Medulla oblongata (tissue), 1 donor: ENCODE data around the gene HGFAC.

Experiments
- DNase-seq: peaks from one replicate; pipeline ENCODE4 v3.0.0-alpha.2; 2015; ENCODE audit errors: extremely low spot score

HGFAC gene

DNA sequence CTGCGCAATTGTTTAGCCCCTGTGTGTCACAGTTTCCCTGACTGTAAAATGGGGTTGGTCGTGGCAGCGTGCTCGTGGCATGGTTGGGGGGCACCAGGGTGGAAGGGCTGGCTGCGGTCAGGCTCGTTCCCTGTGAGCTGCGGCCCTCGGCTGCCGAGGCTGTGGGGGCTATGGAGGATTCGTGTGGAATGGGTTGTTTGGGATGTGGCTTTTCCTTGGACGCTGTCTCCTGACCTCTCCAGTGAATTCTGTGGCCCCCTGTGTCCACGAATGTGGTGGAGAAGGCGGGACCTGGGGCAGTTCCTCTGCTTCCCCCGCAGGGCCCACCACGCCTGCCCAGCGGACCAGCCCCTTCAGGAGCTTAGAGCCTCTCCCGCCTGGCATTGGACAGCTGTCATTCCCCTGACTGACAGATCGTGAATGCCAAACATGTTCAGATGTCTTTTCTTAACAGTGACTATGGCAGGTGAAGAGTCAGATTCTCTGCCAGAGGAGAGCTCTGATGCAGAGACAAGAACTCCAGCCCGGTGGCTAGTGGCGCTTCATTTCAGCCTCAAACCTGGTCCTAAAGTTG, 17.2 kb upstream of the HGFAC start:
- no peak for DNase-seq

DNA sequence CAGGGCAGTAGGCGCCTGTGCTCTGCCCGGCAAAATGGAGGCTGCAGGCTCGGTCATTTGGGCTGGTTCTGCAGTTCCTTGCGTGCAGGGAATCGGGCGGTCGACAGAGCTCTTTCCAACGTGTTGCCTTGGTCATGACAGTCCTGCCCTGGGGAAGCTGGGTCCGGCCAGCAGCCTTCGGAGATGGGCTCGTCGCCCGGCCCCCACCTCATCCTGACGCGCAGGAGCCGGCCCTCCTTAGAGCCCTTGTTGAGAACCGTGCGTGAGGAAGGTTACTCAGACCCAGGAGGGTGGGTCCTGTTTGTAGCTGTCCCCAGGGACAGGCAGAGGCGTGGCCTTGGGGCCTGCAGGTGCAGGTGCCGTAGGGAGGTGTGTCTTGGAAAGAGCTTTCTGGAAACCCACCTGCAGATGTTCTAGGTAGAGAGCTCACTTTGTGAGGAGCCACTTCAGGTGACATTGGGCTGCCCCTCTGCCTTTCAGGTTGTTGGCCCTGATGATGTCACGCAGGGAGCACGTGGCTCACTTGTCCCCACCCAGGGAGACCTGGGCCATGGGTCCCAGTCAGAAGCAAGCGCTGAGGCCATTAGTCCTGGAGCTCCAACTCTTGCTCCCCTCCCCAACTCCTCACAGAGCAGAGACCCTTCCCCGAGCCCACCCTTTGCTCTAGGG, 15.2 kb upstream of the HGFAC start:
- DNase-seq: no peak

DNA sequence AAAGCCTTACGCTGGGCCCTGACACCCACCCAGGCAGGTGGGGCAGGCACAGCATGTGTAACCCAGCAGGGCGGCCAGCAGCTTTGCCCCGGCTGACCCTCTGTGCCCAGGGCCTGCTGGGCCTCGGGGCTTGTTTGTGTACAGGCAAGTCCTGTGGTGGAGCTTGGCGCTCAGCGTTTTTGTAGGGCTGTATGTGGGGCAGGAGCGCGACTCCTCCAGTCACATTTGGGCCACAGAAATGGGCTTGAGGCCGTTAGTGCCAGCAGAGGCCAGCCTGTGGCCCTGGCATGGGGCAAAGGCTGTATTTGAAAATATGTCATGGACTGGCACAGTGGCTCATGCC, 14.7 kb upstream of the HGFAC start:
- DNase-seq: no peak

DNA sequence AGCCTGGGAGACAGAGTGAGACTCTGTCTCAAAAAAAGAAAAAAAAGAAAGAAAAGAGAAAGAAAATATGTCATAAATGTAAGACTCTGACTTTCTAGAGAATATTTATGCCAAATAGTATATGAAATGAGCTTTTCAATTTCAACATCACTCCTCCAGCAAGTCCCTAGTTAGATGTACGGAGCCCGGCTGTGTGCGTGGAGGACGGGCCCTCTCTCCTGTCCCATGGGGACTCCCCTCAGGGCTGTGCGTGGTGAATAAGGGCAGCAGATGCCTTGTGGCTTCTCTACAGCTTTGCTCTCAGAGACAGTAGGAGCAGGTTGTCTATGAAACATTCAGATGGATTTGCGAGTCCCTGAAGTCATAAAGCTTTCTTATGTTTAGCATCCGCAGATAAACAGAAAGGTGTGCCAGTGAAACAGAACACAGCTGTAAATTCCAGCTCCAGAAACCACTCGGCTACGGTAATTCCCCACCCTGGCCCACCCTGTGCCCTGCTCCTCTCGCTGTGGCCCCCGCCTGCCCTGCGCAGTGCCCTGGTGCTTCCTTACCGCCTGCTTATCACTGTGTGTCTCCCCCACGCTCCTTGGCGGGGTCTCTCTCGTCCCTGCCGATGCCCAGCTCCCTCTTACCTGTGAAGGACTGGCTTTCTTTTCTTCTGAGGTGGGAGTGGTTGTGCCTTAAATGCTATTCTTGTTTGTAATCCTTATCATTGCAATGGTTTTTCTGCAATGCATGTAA, 13.9 kb upstream of the HGFAC start:
- no peak for DNase-seq

DNA sequence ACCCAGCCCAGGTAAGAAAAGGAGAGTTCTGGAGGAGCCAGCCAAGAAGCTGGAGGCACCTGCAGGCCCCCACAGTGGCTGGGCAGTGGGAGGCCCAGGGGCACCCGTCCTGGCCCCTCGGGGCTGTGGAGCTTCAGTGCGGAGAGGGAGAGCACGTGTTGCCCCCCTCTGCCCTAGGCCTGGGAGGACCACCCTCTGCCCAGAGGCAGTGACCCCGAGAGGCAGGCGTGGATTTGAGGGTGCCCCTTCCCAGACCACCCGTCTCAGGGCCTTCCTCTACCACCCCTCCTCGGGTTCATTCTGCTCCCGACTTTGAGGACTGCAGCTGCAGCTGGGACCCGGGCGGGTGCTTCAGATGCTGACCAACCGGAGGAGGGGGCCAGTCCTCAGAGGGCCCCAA, 12.1 kb upstream of the HGFAC start:
- DNase-seq: no peak

DNA sequence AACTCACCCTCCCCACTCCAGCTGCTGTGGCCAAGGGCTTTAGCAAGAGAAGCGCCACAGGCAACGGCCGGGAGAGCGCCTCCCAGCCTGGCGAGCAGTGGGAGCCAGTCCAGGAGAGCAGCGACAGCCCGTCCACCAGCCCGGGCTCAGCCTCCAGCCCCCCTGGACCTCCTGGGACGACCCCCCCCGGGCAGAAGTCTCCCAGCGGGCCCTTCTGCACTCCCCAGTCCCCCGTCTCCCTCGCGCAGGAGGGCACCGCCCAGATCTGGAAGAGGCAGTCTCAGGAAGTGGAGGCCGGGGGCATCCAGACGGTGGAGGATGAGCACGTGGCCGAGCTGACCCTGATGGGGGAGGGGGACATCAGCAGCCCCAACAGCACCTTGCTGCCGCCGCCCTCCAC, 11.2 kb upstream of the HGFAC start:
- DNase-seq: no peak

DNA sequence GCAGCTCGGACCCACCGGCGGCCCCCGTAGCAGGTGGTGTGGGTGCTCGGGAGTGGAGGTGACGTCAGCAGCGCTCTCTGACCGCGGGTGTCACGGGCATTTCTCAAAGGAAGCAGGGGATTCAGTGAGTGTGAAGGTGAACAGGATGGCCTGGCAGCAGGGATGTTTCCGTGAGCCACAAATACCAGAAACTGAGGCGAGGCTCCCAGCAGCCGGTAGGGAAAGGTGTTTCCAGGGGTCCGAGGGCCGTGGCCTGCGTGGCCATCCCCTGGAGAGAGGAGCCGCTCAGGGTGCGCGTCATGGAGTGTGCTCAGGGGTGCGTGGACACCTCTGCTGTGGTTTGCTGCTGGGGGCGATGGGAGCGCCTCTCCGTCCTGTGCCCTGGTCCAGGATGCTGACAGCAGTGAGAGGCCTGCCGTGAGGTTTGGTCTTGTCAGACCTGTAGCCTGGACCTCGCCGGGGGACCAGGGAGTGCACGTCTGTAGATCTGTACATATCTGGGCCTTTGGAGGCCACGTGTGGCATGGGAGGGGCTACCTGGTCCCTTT, 10.2 kb upstream of the HGFAC start:
- DNase-seq: no peak

DNA sequence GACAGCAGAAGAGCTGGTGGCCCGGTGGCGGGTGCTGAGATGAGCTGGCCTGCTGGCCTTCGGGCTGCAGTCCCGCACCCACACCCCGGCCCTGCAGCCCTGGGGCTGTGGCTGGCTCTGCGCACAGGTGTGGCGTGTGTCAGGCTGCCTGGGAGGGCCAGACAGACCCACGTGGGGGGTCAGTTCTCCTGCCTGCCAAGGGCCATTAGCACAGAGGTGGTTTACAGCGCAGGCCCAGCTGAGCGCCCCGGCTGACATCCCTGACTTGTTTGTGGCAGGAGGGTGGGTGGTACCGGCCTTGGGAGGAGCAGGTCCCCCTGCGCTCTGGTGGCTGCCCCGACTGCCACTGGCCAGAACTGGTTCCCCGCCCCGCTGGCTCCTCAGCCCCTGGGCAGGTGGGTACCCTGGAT, 9.4 kb upstream of the HGFAC start:
- no peak for DNase-seq

DNA sequence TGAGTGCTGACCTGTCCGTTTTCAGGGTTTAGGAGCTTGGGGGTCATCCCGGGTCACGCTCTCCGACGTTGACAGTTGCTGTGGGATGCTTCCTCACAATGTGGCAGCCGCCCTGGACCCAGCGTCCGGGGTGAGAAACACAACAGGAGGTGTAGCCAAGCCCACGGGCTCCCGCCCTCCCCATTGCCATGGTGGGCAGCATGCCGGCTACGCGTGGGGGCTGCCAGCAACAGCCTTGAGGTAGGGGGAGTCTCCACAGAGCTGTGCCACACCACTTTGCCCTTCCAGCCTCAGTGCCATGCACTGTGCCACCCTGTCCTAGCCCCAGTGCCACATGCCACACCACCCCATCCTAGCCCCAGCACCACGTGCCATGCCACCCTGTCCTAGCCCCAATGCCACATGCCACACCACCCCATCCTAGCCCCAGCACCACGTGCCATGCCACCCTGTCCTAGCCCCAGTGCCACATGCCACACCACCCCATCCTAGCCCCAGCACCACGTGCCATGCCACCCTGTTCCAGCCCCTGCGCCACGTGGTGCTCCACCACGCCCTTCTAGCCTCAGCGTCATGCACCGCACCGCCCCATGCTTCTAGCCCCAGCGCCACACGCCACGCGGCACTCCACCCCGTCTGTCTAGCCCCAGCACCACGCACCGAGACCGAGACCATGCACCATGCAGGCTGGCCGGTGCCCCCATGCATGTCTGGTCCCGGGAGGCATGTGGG, 8.5 kb upstream of the HGFAC start:
- DNase-seq: no peak

DNA sequence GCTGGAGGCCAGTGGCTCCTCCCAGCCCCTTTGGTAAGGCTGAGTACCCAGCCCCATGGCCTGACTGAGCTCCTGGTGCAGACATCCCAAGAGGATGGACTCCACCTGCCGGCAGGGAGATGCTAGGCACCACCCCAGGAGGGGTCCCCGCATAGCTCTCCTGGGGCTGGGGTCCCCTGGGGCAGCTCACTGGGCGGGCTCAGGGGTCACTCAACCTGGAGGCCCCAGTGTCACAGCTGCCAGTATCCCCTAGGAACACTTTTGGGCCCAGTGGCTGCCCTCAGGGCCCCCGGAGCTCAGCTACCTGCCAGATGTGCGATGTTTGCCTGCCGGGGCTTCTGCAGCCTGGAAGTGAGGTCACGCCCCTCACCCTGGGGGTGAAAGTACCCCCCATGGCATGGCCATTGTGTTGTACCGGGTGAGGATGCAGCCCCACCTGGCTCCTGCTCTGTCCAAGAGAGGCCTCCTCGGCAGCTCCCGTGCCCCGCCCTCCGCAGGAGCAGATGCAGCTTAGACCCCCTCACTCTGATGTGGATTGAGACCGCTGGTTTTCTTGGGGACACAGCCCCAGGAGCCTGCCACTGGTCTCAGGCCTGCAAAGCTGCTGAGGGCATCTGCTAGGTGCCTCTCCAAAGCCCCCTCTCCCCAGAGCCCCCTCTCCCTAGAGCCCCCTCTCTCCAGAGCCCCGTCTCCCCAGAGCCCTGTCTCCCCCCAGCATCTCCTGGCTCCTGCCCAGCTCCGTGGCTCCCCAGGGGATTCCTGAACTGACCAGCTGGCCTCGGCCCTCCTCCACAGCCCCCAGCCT, 6.7 kb upstream of the HGFAC start:
- DNase-seq: no peak

DNA sequence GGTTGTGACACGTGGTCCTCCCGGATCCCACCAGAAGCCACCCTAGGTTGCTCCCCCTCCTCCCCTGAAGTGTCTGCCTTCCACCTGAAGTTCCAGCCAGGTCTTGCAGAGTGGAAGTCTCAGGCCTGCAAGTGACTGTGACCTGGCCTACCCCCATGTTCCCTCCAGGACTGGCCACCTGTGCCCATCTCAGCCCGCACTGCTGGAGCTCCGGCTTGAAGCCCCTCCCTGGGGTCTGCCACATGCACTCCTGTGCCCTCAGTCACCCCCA, 6.1 kb upstream of the HGFAC start:
- DNase-seq: no peak

DNA sequence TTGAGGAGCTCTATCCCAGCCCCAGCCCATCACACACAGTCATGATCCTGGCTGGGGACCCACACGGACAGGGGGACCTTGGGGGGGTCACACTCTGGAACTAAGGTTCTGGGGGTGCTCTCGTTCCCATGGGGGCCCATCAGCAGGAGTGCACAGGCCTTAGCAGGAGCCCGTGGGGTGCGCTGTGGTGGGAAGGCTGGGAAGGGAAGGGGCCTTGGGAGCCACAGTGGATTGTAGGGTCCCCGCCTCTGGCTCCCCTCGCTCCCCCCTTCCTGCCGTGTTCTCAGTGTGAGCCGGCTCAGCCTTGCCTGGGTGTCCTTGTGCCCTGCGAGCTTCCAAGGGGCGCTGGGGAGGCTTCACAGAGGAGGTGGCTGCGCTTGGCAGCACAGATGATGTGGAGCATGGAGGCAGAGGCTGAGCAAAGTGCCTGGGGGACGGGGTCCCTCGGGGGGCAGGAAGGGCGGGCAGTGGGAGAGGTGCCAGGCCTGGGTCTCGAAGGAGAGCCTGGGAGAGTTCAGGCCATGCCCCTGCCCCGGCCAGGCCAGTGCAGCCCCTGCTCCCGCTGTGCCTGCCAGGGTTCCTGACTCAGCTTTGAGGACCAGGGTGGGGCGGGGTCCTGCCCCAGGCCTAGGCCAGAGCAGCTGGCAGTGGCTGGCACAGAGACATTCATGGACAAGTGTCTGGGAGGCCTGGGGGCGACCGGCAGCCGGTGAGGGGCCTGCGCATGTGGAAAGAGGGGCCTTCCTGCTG, 5.5 kb upstream of the HGFAC start:
- DNase-seq: no peak

DNA sequence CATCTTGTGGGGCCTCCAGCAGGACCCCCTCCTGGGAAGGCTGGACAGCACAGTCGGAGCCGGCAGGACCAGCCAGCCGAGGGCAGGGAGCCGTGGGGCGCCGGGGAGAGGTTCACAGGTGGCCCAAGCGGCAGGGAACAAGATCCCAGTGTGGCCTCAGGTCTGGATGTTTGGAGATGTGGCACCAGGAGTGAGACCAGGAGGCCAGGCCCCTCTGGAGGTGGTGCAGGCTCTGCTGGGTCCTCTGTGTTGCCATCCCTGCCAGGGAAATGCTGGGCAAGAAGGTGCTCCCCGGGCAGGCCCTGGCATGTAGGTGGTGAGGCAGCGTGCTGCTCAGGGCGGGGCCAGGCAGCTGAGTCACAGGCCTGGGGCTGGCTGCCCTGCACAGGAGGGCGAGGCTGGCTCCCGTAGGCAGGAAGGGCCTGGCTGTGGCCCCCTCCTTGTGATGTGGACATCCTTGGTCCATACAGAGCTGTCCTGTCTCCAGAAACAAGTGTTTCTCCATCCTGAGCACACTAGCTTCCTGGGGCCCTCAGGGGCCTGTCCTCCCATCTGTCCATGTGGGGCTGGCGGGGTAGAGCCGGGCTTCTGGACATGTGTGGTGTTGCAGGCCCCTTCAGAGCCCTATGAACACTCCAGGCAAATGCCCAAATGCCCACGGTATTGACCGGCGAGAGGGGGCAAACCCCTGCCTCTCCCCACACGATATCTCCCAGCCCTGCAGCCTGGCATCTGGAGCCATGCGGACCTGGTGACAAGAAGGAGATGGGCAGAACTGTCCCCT, 4.8 kb upstream of the HGFAC start:
- DNase-seq: no peak

DNA sequence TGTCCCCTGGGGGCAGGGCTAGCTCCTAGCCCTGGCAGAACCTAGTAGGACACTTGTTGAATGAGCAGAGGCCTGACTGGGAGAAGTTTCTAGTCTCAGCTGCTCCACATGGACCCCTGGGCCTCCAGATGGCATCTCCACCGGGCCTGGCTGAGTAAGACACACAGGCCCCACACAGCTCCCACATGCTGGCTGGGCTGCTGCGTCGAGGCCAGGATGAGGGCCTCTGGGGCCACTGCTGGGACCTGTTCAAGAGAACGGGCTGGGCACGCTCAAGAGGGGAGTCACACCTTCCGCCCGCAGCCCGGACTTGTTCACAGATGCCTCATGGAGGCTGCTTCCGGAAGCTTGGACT, 4.2 kb upstream of the HGFAC start:
- DNase-seq: no peak

DNA sequence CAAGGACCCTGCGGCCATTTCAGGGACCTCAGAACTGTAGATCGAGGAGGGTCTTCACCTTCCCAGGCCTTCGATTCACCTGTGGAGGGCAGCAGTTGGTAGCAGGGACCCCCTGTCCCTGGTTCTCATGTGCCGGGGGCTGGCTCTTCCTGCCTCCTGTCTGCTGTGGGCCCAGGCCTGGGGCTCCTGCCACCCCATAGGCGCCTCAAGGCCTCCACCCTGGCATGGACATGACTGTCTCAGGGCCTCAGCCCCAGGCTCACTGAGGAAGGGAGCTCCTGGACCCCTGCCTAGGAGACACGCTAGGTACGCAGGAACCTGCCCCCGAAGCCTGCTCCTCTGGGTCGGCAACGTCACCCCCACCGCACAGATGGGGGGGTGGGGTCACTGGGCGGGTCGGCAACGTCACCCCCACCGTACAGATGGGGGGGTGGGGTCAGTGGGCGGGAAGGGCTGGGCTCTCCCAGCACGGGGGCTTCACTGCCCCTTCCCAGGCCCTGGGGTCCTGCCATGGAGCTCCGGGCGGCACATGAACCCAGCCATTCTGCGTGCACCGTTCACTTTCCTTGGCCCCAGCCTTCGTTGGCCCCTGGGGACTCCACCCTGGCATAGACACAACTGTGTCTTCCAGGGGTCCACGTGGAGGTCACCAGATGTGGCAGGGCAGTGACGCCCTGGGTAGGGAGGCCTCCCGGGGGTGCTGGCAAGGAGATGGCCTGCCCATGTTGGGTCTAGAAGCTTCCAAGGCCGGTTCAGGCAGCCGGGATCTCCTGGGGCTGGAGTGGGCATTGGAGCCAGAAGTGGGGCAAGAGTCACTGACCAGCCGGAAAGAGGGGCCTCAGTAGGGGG, 3.5 kb upstream of the HGFAC start:
- no peak for DNase-seq

DNA sequence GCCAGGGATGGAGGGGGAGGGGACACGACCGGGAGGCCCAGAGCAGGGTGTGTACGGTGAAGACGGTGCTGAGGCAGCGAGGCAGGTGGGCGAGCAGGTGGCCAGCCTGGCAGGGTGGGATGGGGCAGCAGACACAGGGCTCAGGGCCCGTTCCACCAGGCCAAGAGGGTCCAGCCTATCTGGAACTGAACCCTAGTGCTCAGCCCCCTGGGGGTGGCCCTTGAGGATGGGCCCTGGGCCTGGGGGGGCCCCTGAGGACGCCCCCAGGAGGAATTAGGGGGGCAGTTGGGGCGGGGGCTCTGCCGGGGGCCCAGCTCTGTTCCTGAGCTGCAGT, 3.0 kb upstream of the HGFAC start:
- DNase-seq: no peak

DNA sequence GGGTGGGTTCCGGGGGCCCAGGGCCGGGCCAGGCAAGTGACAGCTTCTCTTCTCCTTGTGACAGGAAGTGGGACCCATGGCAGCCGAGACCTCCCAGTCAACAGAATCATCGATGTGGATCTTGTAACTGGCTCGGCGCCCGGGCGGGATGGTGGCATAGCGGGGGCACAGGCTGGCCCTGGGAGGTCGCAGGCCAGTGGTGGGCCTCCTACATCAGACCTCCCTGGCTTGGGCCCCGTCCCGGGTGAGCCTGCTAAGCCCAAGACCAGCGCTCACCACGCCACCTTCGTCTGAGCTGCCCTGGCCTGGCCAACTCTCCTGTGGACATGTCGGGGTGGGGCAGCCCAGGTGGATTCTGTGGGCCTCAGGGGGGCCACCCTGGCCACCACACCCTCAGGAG, 2.4 kb upstream of the HGFAC start:
- no peak for DNase-seq

DNA sequence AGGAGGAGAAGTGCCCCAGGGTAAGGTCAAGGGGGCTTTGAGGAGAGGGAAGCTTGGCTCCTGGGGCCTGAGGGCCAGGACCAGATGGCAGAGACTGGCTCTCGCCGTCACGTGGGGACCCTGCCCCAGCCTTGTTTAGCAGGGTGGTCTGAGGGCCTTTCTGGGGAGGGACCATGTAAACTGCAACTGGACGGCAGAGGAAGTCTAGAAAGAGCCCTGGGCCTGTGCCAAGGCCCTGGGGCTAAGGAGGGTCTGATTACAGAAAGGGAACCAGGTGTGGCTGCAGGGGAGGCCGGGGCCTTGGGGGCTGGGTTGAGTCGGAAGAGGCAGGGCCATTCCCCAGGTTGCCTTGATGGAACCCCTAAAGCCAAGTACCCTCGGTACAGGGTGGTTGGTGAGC, 1.8 kb upstream of the HGFAC start:
- no peak for DNase-seq

DNA sequence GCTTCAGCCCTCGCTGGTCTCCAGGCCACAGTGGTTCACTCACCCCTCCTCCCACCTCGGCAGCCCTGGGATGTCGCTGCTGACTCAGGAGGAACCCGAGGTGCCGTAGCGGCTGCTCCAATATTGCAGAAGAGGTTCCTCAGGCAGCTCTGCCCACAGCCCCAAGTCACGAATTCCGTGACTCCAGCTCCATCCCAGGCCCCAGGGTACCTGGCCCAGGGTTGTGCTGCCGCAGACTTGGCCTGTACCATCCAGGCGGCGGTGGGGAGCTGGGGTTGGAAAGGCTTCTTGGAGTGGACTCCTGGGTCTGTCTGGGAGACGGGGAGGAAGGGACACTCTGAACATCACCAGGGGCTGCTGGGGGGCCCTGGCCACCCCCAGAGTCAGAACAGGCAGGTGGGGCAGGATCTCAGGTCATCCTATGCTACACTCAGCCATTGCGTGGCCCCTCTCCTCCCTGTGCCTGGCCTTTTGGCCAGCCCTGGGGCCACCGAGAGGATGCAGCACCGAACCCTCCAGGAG, 728 bp upstream of the HGFAC start:
- no peak for DNase-seq
